ENCODE measurements around the gene NFIA.

NFIA gene

GRCh38 chr1:61102621-61103020 is 20.3 kb downstream of the NFIA start:
- in situ Hi-C loops (cut with HindIII; ENCODE audit: low pct_unique_long_range_greater_than_20kb, low sequenced_read_pairs) = no loop called here
- no peak for TF ChIP-seq JUND (IDR thresholded peaks at IDR 0.05; ENCODE audit: low read depth)
- no peak for DNase-seq (ENCODE audit: low read depth in 1 of 2, low spot score in 1 of 2)

DNA sequence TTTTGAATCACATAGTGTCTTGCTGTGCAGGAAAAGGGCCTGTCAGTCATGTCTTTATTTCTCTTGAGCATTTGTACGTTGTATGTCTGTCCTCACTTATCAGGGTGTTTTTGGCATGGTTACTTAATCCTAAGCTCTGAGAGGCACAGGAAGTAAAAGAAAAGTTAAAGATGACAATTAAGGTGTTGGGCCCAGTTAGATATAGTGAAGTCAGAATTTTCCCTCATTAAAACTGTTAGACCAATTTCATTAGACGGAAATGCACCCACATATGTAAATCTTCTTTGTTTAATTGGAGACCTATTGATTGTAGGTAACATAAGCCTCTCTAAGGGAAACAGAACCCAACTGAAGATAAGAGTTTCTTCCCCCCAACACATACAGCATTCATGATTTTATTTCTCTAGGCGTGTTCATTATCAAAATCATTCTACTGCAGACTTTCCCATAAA is 21.9 kb downstream of the NFIA start:
- DNase-seq (ENCODE audit: low read depth in 1 of 2, low spot score in 1 of 2) = no peak
- TF ChIP-seq JUND (IDR thresholded peaks at IDR 0.05; ENCODE audit: low read depth) = no peak
- in situ Hi-C loops (cut with HindIII; ENCODE audit: low pct_unique_long_range_greater_than_20kb, low sequenced_read_pairs) = no loop called here

DNA sequence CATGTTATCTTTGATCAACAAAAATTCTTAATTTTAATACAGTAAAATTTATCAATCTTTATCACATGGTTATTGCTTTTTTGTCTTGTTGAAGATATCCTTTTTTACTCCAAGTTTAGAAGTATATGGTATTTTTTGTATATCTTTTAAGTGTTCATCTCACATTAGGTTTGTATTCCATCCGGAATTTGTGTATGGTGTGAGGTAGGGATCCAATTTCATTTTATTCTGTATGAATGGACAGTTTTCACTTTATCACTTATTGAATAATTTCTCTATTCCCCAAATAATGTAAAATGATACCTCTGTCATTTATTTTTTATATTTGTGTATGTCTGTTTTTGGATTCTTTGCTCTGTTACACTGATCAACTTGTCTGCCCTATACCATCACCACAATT is 25.3 kb downstream of the NFIA start:
- in situ Hi-C loops (cut with HindIII; ENCODE audit: low pct_unique_long_range_greater_than_20kb, low sequenced_read_pairs) = no loop called here
- DNase-seq (ENCODE audit: low read depth in 1 of 2, low spot score in 1 of 2) = no peak
- no peak for TF ChIP-seq JUND (IDR thresholded peaks at IDR 0.05; ENCODE audit: low read depth)

GRCh38 chr1:61109158-61109557 is 26.8 kb downstream of the NFIA start:
- TF ChIP-seq JUND (IDR thresholded peaks at IDR 0.05; ENCODE audit: low read depth) = no peak
- in situ Hi-C loops (cut with HindIII; ENCODE audit: low pct_unique_long_range_greater_than_20kb, low sequenced_read_pairs) = no loop called here
- DNase-seq (ENCODE audit: low read depth in 1 of 2, low spot score in 1 of 2) = no peak

DNA sequence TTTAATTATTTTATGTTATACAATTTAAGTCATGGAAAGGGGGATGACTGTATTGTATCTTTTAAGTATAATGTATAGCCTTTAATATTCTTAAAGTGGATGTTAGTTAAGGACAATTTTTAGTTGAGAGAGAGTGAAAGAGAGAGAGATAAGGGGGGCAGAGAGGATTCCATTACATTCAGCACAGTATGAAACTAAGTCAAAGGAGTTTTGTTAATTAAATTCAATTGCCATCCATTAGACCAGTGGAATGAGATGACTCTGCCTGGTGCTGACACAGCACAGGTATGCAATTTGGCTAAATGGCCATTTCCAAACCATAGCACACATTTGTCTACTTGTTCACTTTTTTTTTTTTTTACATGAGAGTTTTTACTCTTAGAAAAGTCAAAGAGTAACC is 27.5 kb downstream of the NFIA start:
- in situ Hi-C loops (cut with HindIII; ENCODE audit: low pct_unique_long_range_greater_than_20kb, low sequenced_read_pairs) = no loop called here
- DNase-seq (ENCODE audit: low read depth in 1 of 2, low spot score in 1 of 2) = no peak
- TF ChIP-seq JUND (IDR thresholded peaks at IDR 0.05; ENCODE audit: low read depth) = no peak

GRCh38 chr1:61110554-61110953 is 28.2 kb downstream of the NFIA start:
- in situ Hi-C loops (cut with HindIII; ENCODE audit: low pct_unique_long_range_greater_than_20kb, low sequenced_read_pairs) = no loop called here
- no peak for DNase-seq (ENCODE audit: low read depth in 1 of 2, low spot score in 1 of 2)
- no peak for TF ChIP-seq JUND (IDR thresholded peaks at IDR 0.05; ENCODE audit: low read depth)

GRCh38 chr1:61111084-61112004 is 29.0 kb downstream of the NFIA start:
- in situ Hi-C loops (cut with HindIII; ENCODE audit: low pct_unique_long_range_greater_than_20kb, low sequenced_read_pairs) = no loop called here
- DNase-seq (ENCODE audit: low read depth in 1 of 2, low spot score in 1 of 2) = no peak
- no peak for TF ChIP-seq JUND (IDR thresholded peaks at IDR 0.05; ENCODE audit: low read depth)

GRCh38 chr1:61114178-61114870 is 32.0 kb downstream of the NFIA start:
- in situ Hi-C loops (cut with HindIII; ENCODE audit: low pct_unique_long_range_greater_than_20kb, low sequenced_read_pairs) = no loop called here
- TF ChIP-seq JUND (IDR thresholded peaks at IDR 0.05; ENCODE audit: low read depth) = no peak
- DNase-seq (ENCODE audit: low read depth in 1 of 2, low spot score in 1 of 2) = no peak

DNA sequence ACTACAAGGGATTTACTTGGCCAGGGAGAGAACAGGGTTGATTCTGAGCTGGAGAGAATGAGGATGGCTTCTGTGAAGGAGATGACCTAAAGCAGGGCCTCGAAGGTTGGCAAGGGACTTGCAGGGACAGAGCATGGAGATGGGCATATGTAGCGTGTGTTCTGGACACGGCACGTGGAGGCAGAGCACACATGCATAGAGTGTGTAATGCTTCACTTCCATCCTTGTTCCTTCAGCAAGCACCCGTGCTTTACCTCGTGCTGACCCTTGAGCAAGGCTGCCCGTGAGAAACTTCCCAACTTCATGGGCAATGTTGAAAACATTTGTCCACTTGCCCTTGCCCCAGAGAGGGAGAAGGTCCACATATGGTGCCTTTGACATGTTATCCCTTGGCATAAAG is 33.1 kb downstream of the NFIA start:
- TF ChIP-seq JUND (IDR thresholded peaks at IDR 0.05; ENCODE audit: low read depth) = no peak
- in situ Hi-C loops (cut with HindIII; ENCODE audit: low pct_unique_long_range_greater_than_20kb, low sequenced_read_pairs) = no loop called here
- DNase-seq (ENCODE audit: low read depth in 1 of 2, low spot score in 1 of 2) = no peak

- no peak for TF ChIP-seq JUND (IDR thresholded peaks at IDR 0.05; ENCODE audit: low read depth)
- in situ Hi-C loops (cut with HindIII; ENCODE audit: low pct_unique_long_range_greater_than_20kb, low sequenced_read_pairs) = no loop called here
- no peak for DNase-seq (ENCODE audit: low read depth in 1 of 2, low spot score in 1 of 2)
Measured at GRCh38 chr1:61116421-61116820, 34.1 kb downstream of the NFIA start.

DNA sequence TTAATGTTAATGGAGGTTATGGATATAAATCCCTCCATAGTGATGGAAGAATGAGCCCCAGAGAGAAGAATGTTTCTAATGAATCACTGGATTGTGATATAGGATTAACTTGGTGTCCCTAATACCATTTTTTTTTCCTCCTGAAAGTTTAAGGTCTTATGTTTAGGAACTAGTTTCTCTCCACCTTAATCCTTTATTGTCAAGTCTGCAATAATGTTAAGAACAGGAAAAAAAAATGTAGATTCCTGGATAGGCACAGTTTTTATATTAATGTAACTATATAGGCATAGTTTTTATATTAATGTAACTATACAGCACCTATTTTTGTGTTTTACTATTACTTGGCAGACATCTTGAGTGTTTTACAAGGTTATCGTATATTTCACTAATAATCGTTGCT is 34.9 kb downstream of the NFIA start:
- TF ChIP-seq JUND (IDR thresholded peaks at IDR 0.05; ENCODE audit: low read depth) = no peak
- no peak for DNase-seq (ENCODE audit: low read depth in 1 of 2, low spot score in 1 of 2)
- in situ Hi-C loops (cut with HindIII; ENCODE audit: low pct_unique_long_range_greater_than_20kb, low sequenced_read_pairs) = no loop called here

DNA sequence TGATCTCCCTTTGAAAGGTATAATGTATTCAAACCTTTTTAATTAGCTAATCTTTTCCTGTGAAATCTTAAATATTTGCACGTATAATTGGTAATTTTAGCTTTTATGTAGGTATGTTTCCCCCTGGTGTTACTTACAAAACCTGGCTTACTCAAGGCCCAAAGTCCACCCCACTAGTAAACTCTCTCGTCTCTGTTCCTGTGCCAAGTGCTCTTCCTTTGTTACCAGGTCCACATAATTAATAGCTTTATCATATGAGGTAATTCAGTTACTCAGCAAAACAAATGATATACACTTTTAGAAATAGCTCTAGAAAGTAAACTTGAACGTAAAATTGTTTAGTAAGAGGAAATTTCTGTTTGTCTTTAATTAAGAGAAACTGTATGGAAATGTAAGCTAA is 36.7 kb downstream of the NFIA start:
- TF ChIP-seq JUND (IDR thresholded peaks at IDR 0.05; ENCODE audit: low read depth) = no peak

DNA sequence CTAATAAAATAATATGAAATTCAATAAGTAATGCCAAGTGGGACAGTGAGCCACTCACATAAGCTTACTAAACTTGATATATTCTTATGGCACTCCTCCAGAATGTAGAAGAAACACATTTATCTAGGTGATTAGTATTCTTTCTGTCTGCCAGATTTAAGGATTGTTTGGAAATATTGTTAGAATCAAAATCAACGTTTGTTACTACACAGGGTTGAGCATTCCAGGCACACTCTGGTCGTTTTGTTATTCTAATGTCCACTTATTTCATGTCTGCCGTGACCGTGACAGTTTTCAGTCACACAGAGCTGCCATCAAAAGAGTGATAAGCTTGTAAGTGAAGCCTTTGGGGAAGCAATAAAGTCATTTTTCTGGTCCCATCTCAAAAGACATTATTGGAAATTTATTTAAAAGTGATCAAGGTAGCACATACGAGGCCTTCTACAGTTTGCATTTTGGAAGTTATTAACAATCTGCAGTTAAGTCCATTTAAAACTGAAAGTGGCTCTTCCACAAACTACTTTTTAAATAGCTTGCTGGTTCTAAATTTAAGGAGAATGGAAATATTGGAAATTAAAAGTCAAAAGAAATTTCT is 38.0 kb downstream of the NFIA start:
- no peak for DNase-seq (ENCODE audit: low read depth in 1 of 2, low spot score in 1 of 2)
- in situ Hi-C loops (cut with HindIII; ENCODE audit: low pct_unique_long_range_greater_than_20kb, low sequenced_read_pairs) = no loop called here
- TF ChIP-seq JUND (IDR thresholded peaks at IDR 0.05; ENCODE audit: low read depth) = no peak

More for the DNA sequence above, 36.7 kb downstream of the NFIA start:
- in situ Hi-C loops (cut with HindIII; ENCODE audit: low pct_unique_long_range_greater_than_20kb, low sequenced_read_pairs) = no loop called here
- DNase-seq (ENCODE audit: low read depth in 1 of 2, low spot score in 1 of 2) = no peak

Measured in T47D (cell line).